GM12878 (cell line): ENCODE results near the gene CHL1. TPM values are rescaled to one million over a fixed set of nuclear protein-coding genes. Genes with fewer than 3 reads are reported as not detected.
A peak's percentile ranks its signal among the peaks of the same experiment; 100 is the strongest.

Experiments
- ATAC-seq: fragments of 200-7000 bp; cut with Tn5 transposase; 3 replicates; pipeline ENCODE4 v1.9.1; 2020; ENCODE audit warnings: mild to moderate bottlenecking, moderate library complexity
- BruUV-seq: library from RNA; stranded (reverse); fragments of 400-500 nt; replicated peaks from 2 replicates; lab custom pipeline; 2021; lab: Mats Ljungman, UMichigan
- CTCF ChIA-PET: fragments of 300-600 bp; sonication (Branson Sonifier 250); formaldehyde crosslinking; extraction: SDS; loops from one replicate; lab custom pipeline; 2021; ENCODE audit warnings: inconsistent platforms; lab: Yijun Ruan, JAX
- POLR2A ChIA-PET: fragments of 350-600 bp; formaldehyde crosslinking; extraction: SDS; loops from one replicate; lab custom pipeline; 2021; ENCODE audit warnings: inconsistent platforms; lab: Charles Lee
- RAD21 ChIA-PET: fragments of 300-600 bp; sonication (Branson Sonifier 250); formaldehyde crosslinking; loops from one replicate; lab custom pipeline; 2023; ENCODE audit warnings: antibody characterized with exemption; ENCODE audit not compliant: unreplicated experiment; lab: Charles Lee
- SMC1A ChIA-PET: fragments of 300-600 bp; sonication (Branson Sonifier 250); formaldehyde crosslinking; loops from one replicate; lab custom pipeline; 2023; ENCODE audit not compliant: unreplicated experiment, uncharacterized antibody; lab: Charles Lee
- DNase-seq: peaks from one replicate; pipeline ENCODE4 v3.0.0-alpha.2; 2011; ENCODE audit warnings: low read depth, low spot score
- FAIRE-seq: peaks from 3 replicates; lab custom pipeline; 2011; peaks lifted over from hg19 to GRCh38; lab: Jason Lieb, UNC
- H2AFZ ChIP-seq: 2 replicates; pipeline ENCODE4 v1.6.0; 2011; ENCODE audit warnings: low read depth, low read length, control low read depth; ENCODE audit not compliant: control insufficient read depth
- H3K27ac ChIP-seq: 2 replicates; pipeline ENCODE4 v1.5.1; 2011; ENCODE audit warnings: control low read depth; ENCODE audit not compliant: control insufficient read depth, insufficient read depth
- H3K27me3 ChIP-seq, 2 experiments: replicated peaks in 1 of 2; 2 replicates each; pipeline versions ENCODE4 v1.6.0 to v1.6.1; 2011; ENCODE audit warnings: low read length in 1 of 2; ENCODE audit not compliant: control insufficient read depth in 2 of 2, insufficient read depth in 2 of 2
- H3K36me3 ChIP-seq, 2 experiments: 2 replicates each; pipeline ENCODE4 v1.5.1; 2011; ENCODE audit warnings: low read length in 1 of 2; ENCODE audit not compliant: control insufficient read depth in 2 of 2, insufficient read depth in 2 of 2
- H3K4me1 ChIP-seq: 2 replicates; pipeline ENCODE4 v1.6.1; 2011; ENCODE audit warnings: mild to moderate bottlenecking, low read length, moderate library complexity, mixed read lengths; ENCODE audit not compliant: control insufficient read depth, insufficient read depth
- H3K4me2 ChIP-seq: 2 replicates; pipeline ENCODE4 v1.6.0; 2011; ENCODE audit warnings: control low read depth; ENCODE audit not compliant: control insufficient read depth, insufficient read depth
- H3K4me3 ChIP-seq: fragments of 200-600 bp; sonication (generic); 2 replicates; pipeline ENCODE4 v1.5.1; 2016
- H3K79me2 ChIP-seq: 2 replicates; pipeline ENCODE4 v1.6.0; 2011; ENCODE audit warnings: low read length; ENCODE audit not compliant: control insufficient read depth, insufficient read depth
- H3K9ac ChIP-seq: 2 replicates; pipeline ENCODE4 v1.8.0; 2011; ENCODE audit warnings: low read length, control low read depth, mixed read lengths; ENCODE audit not compliant: control insufficient read depth, insufficient read depth
- H3K9me3 ChIP-seq: replicated peaks from 3 replicates; pipeline ENCODE4 v1.5.1; 2011; ENCODE audit warnings: mild to moderate bottlenecking, low read length; ENCODE audit not compliant: control insufficient read depth, insufficient read depth
- H4K20me1 ChIP-seq: 2 replicates; pipeline ENCODE4 v1.6.0; 2011; ENCODE audit not compliant: control insufficient read depth, insufficient read depth
- MYB ChIP-seq: fragments of 150-350 bp; IDR thresholded peaks from 2 replicates; pipeline ENCODE4 v1.6.1; 2014; ENCODE audit warnings: mild to moderate bottlenecking, low read depth, low read length, borderline replicate concordance
- RAD21 ChIP-seq: IDR thresholded peaks from 2 replicates; pipeline ENCODE4 v1.6.1; 2011; ENCODE audit warnings: mild to moderate bottlenecking, low read depth, low read length, moderate library complexity; ENCODE audit not compliant: insufficient read depth
- SMC3 ChIP-seq: IDR thresholded peaks from 2 replicates; pipeline ENCODE4 v1.6.1; 2011; ENCODE audit warnings: low read length, improper control_type of control experiment, borderline replicate concordance
- in situ Hi-C: fragments of 300-500 bp; cut with MboI; formaldehyde crosslinking; loops from 9 replicates; pipeline ENCODE4 v1.14.3; 2018; ENCODE audit warnings: mixed read lengths
- intact Hi-C: fragments of 100-400 bp; cut with micrococcal nuclease; formaldehyde crosslinking; loops from one replicate; pipeline ENCODE4 v1.14.2; 2022; ENCODE audit not compliant: unreplicated experiment
- polyA plus RNA-seq, 11 experiments: library from polyadenylated mRNA; depleted of rRNA in 4 of 11; unstranded in 6 of 11; stranded (reverse) in 5 of 11; fragments of >200 nt; fragmentation: Nextera tagmentation in 4 of 11; fragmentation: Illumina TruSeq in 1 of 11; extraction: Ambion mirVana in 4 of 11; extraction: Trizol in 1 of 11; gene quantifications; 1 replicate in 1 of 11; 2 replicates in 10 of 11; pipeline versions ENCODE4 v1.2.1 to v1.2.3, GENCODE V29; 2011 to 2016; ENCODE audit warnings: inconsistent platforms in 2 of 11, missing spikeins in 2 of 11, low read depth in 1 of 11
- total RNA-seq, 4 experiments: library from RNA; depleted of rRNA in 3 of 4; stranded (reverse); fragments of >200 nt in 3 of 4; fragmentation: Illumina TruSeq in 1 of 4; extraction: Trizol in 1 of 4; gene quantifications; 2 replicates each; pipeline versions ENCODE4 v1.2.1 to v1.2.3, GENCODE V29; 2013 to 2021
- TF ChIP-seq, protein P1 (sequence below), 3 experiments: IDR thresholded peaks in 2 of 3; conservative IDR thresholded peaks in 1 of 3; 2 replicates each; pipeline ENCODE4 v1.5.1; 2011; ENCODE audit warnings: low read depth in 3 of 3, low read length in 3 of 3, mild to moderate bottlenecking in 3 of 3, control low read depth in 2 of 3, moderate library complexity in 2 of 3, inconsistent platforms in 1 of 3, mixed read lengths in 1 of 3; ENCODE audit not compliant: control insufficient read depth in 2 of 3, insufficient read depth in 1 of 3; ENCODE audit errors: extremely low read depth in 1 of 3

Gene CHL1
- total and polyA plus RNA-seq, 10 of the 15 experiments (the other 5 are each of a cell fraction or from before 2014, with no cell fraction given), result 0.71 to 30.4 (median 1.8) TPM

GRCh38 chr3:414063-414462 is 217.5 kb downstream of the CHL1 start:
- H3K9me3 ChIP-seq, result no peaks in the 10 kb centered on the region
- no peak overlapping the region for H2AFZ ChIP-seq
- no TSS peak for BruUV-seq
- H3K27ac ChIP-seq, result no peak overlapping the region
- H3K27me3 ChIP-seq, result no peaks in the 10 kb centered on the region
- H3K79me2 ChIP-seq, result no peaks in the 10 kb centered on the region
- ChIA-PET CTCF (interaction anchor here (0.6 to 1.5 kb wide), 9 partner anchors 11 to 438 kb away, joined by 3 to 6 read pairs (median 3); no protein-coding TSS in a partner anchor), RAD21 (interaction anchor here (0.9 to 2.4 kb wide), 4 partner anchors 49 to 372 kb away, joined by 3 to 10 read pairs (median 4); no protein-coding TSS in a partner anchor), SMC1A (interaction anchor here (1.1 to 2.6 kb wide), 3 partner anchors 52 to 200 kb away, joined by 3 to 7 read pairs (median 6); no protein-coding TSS in a partner anchor), POLR2A (no interaction called here)
- intact Hi-C loops (loop anchor here (1.0 kb wide), 1 partner anchor 218 kb away; no protein-coding TSS in a partner anchor), in situ Hi-C loops (loop anchor here (10.0 kb wide), 1 partner anchor 441 kb away; no protein-coding TSS in a partner anchor)
- H4K20me1 ChIP-seq, result no peaks in the 10 kb centered on the region
- H3K4me2 ChIP-seq, result no peak overlapping the region
- FAIRE-seq (no peak), DNase-seq (no peak), ATAC-seq (peak; percentile 48; the same call in 2 of the 3 replicates)
- no peaks in the 10 kb centered on the region for H3K36me3 ChIP-seq
- H3K4me1 ChIP-seq, result no peaks in the 10 kb centered on the region
- TF ChIP-seq RAD21 (0 out of 2 replicates have a peak, but pooled peaks have one; percentile 23), SMC3 (peak; percentile 29; the same call in 1 of the 2 replicates), MYB (no peak)
- TF ChIP-seq, protein P1, sequence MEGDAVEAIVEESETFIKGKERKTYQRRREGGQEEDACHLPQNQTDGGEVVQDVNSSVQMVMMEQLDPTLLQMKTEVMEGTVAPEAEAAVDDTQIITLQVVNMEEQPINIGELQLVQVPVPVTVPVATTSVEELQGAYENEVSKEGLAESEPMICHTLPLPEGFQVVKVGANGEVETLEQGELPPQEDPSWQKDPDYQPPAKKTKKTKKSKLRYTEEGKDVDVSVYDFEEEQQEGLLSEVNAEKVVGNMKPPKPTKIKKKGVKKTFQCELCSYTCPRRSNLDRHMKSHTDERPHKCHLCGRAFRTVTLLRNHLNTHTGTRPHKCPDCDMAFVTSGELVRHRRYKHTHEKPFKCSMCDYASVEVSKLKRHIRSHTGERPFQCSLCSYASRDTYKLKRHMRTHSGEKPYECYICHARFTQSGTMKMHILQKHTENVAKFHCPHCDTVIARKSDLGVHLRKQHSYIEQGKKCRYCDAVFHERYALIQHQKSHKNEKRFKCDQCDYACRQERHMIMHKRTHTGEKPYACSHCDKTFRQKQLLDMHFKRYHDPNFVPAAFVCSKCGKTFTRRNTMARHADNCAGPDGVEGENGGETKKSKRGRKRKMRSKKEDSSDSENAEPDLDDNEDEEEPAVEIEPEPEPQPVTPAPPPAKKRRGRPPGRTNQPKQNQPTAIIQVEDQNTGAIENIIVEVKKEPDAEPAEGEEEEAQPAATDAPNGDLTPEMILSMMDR (IDR thresholded peaks at IDR 0.05 in 2 of 3, conservative IDR thresholded peaks at IDR 0.05 in 1 of 3; ENCODE audit: control insufficient read depth in 2 of 3, extremely low read depth in 1 of 3, insufficient read depth in 1 of 3, low read depth in 3 of 3, low read length in 3 of 3), result peak in 2 of 3 experiments; percentile 14 to 16; a peak in 3 of 6 replicates
- H3K9ac ChIP-seq, result no peak overlapping the region
- no peak overlapping the region for H3K4me3 ChIP-seq
